K562 (cell line): ENCODE measurements around the gene NANS. TPM values are rescaled to one million over a fixed set of nuclear protein-coding genes. Genes with fewer than 3 reads are reported as not detected.

Experiments used
- ATAC-seq: fragments of 200-7000 bp; cut with Tn5 transposase; 3 replicates; pipeline ENCODE4 v1.9.1; 2020; ENCODE audit warnings: moderate library complexity
- BruUV-seq: library from RNA; stranded (reverse); fragments of 400-500 nt; replicated peaks from 2 replicates; lab custom pipeline; 2021; lab: Mats Ljungman, UMichigan
- CTCF ChIA-PET: fragments of 300-600 bp; formaldehyde crosslinking; extraction: SDS; loops from one replicate; lab custom pipeline; 2021; ENCODE audit warnings: low intra/inter-chr PET ratio; lab: Yijun Ruan, JAX
- POLR2A ChIA-PET: fragments of 300-600, 350-650 bp; sonication (Branson Sonifier 250); formaldehyde crosslinking; extraction: SDS; loops from one replicate; lab custom pipeline; 2021; ENCODE audit warnings: antibody characterized with exemption, inconsistent platforms; lab: Yijun Ruan, JAX
- DNase-seq, 4 experiments: peaks; one replicate each; pipeline versions ENCODE4 v3.0.0 to v3.0.0-alpha.2; 2011 to 2018; ENCODE audit warnings: low spot score in 3 of 4, mixed read lengths in 3 of 4; ENCODE audit errors: extremely low read depth in 1 of 4
- FAIRE-seq: peaks from 2 replicates; lab custom pipeline; 2011; peaks lifted over from hg19 to GRCh38; lab: Jason Lieb, UNC
- H2AFZ ChIP-seq: 2 replicates; pipeline ENCODE4 v1.6.0; 2011; ENCODE audit warnings: low read depth, low read length, control low read depth, inconsistent platforms
- H3K27ac ChIP-seq: fragments of 200-600 bp; 3 replicates; pipeline ENCODE4 v1.8.0; 2011; ENCODE audit warnings: low read depth, mild to moderate bottlenecking, control low read depth, inconsistent platforms, low read length, moderate library complexity, mixed read lengths; ENCODE audit errors: extremely low read depth
- H3K27me3 ChIP-seq, 2 experiments: fragments of 300-600 bp in 1 of 2; 2 replicates in 1 of 2; 3 replicates in 1 of 2; pipeline versions ENCODE4 v1.6.0 to v1.8.0; 2011; ENCODE audit warnings: inconsistent platforms in 2 of 2, low read length in 2 of 2, mild to moderate bottlenecking in 1 of 2, mixed read lengths in 1 of 2, moderate library complexity in 1 of 2; ENCODE audit not compliant: control insufficient read depth in 2 of 2, insufficient read depth in 2 of 2
- H3K36me3 ChIP-seq: fragments of 300-600 bp; 3 replicates; pipeline ENCODE4 v1.8.0; 2011; ENCODE audit warnings: mild to moderate bottlenecking, low read length, inconsistent platforms; ENCODE audit not compliant: control insufficient read depth, insufficient read depth
- H3K4me1 ChIP-seq, 2 experiments: fragments of 200-600 bp in 1 of 2; replicated peaks in 1 of 2; 2 replicates in 1 of 2; 3 replicates in 1 of 2; pipeline versions ENCODE4 v1.5.1 to v1.8.0; 2011; ENCODE audit warnings: inconsistent platforms in 2 of 2, low read length in 2 of 2, mild to moderate bottlenecking in 1 of 2, mixed read lengths in 1 of 2, moderate library complexity in 1 of 2; ENCODE audit not compliant: control insufficient read depth in 2 of 2, insufficient read depth in 2 of 2
- H3K4me2 ChIP-seq: 2 replicates; pipeline ENCODE4 v1.6.1; 2011; ENCODE audit warnings: low read length, control low read depth, inconsistent platforms, mixed read lengths; ENCODE audit not compliant: insufficient read depth
- H3K4me3 ChIP-seq: fragments of 200-600 bp; sonication (generic), shearing (Covaris generic); 2 replicates; pipeline ENCODE4 v1.5.1; 2016; ENCODE audit warnings: control low read depth, inconsistent platforms
- H3K79me2 ChIP-seq: fragments of 200-600 bp; 3 replicates; pipeline ENCODE4 v1.8.0; 2011; ENCODE audit warnings: low read length, inconsistent platforms; ENCODE audit not compliant: control insufficient read depth, insufficient read depth
- H3K9ac ChIP-seq, 2 experiments: 2 replicates each; pipeline versions ENCODE4 v1.6.0 to v1.6.1; 2011; ENCODE audit warnings: low read depth in 2 of 2, low read length in 2 of 2, control low read depth in 1 of 2, inconsistent platforms in 1 of 2, mild to moderate bottlenecking in 1 of 2, mixed read lengths in 1 of 2; ENCODE audit not compliant: insufficient read depth in 1 of 2
- H3K9me1 ChIP-seq: one replicate; pipeline ENCODE4 v1.6.0; 2011; ENCODE audit warnings: inconsistent platforms, mild to moderate bottlenecking, low read length, moderate library complexity; ENCODE audit not compliant: control insufficient read depth, insufficient read depth
- H3K9me3 ChIP-seq: replicated peaks from 2 replicates; pipeline ENCODE4 v1.5.1; 2011; ENCODE audit warnings: low read depth, low read length, inconsistent platforms; ENCODE audit not compliant: control insufficient read depth, insufficient read depth
- H4K20me1 ChIP-seq: replicated peaks from 2 replicates; pipeline ENCODE4 v1.6.1; 2011; ENCODE audit warnings: low read length, inconsistent platforms, mixed read lengths; ENCODE audit not compliant: control insufficient read depth, insufficient read depth
- CHCHD3 ChIP-seq: fragments of 250-450 bp; sonication (Bioruptor Pico); IDR thresholded peaks from 2 replicates; pipeline ENCODE4 v2.1.2; 2022; ENCODE audit warnings: mild to moderate bottlenecking
- FOXA3 ChIP-seq, 2 experiments: fragments of 450-650 bp in 1 of 2; sonication (generic) in 1 of 2; formaldehyde crosslinking; IDR thresholded peaks in 1 of 2; conservative IDR thresholded peaks in 1 of 2; 2 replicates each; pipeline versions ENCODE4 v1.4.0 to v1.8.0; 2020 to 2022; ENCODE audit warnings: mild to moderate bottlenecking in 2 of 2, missing genetic modification reagents in 1 of 2
- HSF4 ChIP-seq: fragments of 250-450 bp; sonication (Bioruptor Pico); IDR thresholded peaks from 2 replicates; pipeline ENCODE4 v2.1.2; 2022; ENCODE audit warnings: mild to moderate bottlenecking, moderate library complexity, borderline replicate concordance
- JUND ChIP-seq, 2 experiments: IDR thresholded peaks; 2 replicates in 1 of 2; 3 replicates in 1 of 2; pipeline ENCODE4 v1.6.1; 2011; ENCODE audit warnings: borderline replicate concordance in 2 of 2, low read depth in 2 of 2, low read length in 2 of 2, improper control_type of control experiment in 1 of 2, missing biosample characterization in 1 of 2, missing genetic modification characterization in 1 of 2, missing genetic modification reagents in 1 of 2
- SPI1 ChIP-seq: IDR thresholded peaks from 2 replicates; pipeline ENCODE4 v1.6.1; 2011; ENCODE audit warnings: low read depth, low read length, control low read depth, borderline replicate concordance
- VEZF1 ChIP-seq: fragments of 200-800 bp; sonication (Bioruptor generic); IDR thresholded peaks from 2 replicates; pipeline ENCODE4 v1.6.1; 2017; ENCODE audit warnings: missing genetic modification characterization, missing compliant biosample characterization
- WGBS: fragments of 100-300 bp; shearing (Covaris generic); methylation state at CpG from one replicate; pipeline ENCODE4 v1.1.6; 2016; ENCODE audit warnings: low coverage, mixed read lengths; ENCODE audit not compliant: insufficient coverage; ENCODE audit errors: missing lambda C conversion rate; 5-methylcytosine and 5-hydroxymethylcytosine counted together
- in situ Hi-C: fragments of 300-500 bp; cut with MboI; formaldehyde crosslinking; loops from 4 replicates; pipeline ENCODE4 v1.15.0; 2018; ENCODE audit warnings: inconsistent platforms, mixed read lengths
- intact Hi-C: fragments of 100-400 bp; cut with micrococcal nuclease; formaldehyde crosslinking; loops from 2 replicates; pipeline ENCODE4 v1.14.2; 2022
- polyA plus RNA-seq, 8 experiments: library from polyadenylated mRNA; depleted of rRNA in 4 of 8; stranded (reverse) in 5 of 8; unstranded in 3 of 8; fragments of >200 nt; fragmentation: Nextera tagmentation in 2 of 8; fragmentation: Illumina TruSeq in 1 of 8; extraction: Ambion mirVana in 2 of 8; extraction: Trizol in 1 of 8; gene quantifications; 2 replicates each; pipeline versions ENCODE4 v1.2.1 to v1.2.3, GENCODE V29; 2011 to 2014; ENCODE audit warnings: inconsistent platforms in 1 of 8, missing spikeins in 1 of 8
- total RNA-seq, 7 experiments: library from RNA; depleted of rRNA in 6 of 7; stranded (reverse); fragments of >200 nt in 6 of 7; fragmentation: Illumina TruSeq in 2 of 7; extraction: Trizol in 2 of 7; gene quantifications; 2 replicates each; pipeline versions ENCODE4 v1.2.1 to v1.2.3, GENCODE V29; 2011 to 2021; ENCODE audit warnings: low replicate concordance in 1 of 7
- TF ChIP-seq, protein P1 (sequence below): fragments of 250-450 bp; sonication (Bioruptor Pico); IDR thresholded peaks from 2 replicates; pipeline ENCODE4 v1.4.0; 2020; ENCODE audit warnings: mild to moderate bottlenecking, moderate library complexity

Gene NANS
- total and polyA plus RNA-seq, 9 of the 15 experiments (the other 6 are each of a cell fraction or from before 2014, with no cell fraction given): 37.1 to 181 (median 137) TPM

GRCh38 chr9:98083566-98084183, 27.1 kb downstream of the NANS start:
- peak in 2 of 4 experiments; percentile 30 to 50 for DNase-seq
- H3K36me3 ChIP-seq: peaks cover 88% of the 10 kb centered on the region
- H3K9me1 ChIP-seq: no peaks in the 10 kb centered on the region
- no peak overlapping the region for H3K9ac ChIP-seq
- WGBS: 46% methylated on average over 7 of the region's 7 CpGs
- H4K20me1 ChIP-seq: no peaks in the 10 kb centered on the region
- peak; percentile 37 for FAIRE-seq
- no peak overlapping the region for H3K27ac ChIP-seq
- TSS peak; percentile 15 for BruUV-seq
- intact Hi-C loops: no loop called here
- H3K27me3 ChIP-seq: no peaks in the 10 kb centered on the region
- peak; percentile 66 for ATAC-seq
- ChIA-PET POLR2A (interaction anchor here (0.6 to 2.5 kb wide), 6 partner anchors 8 to 172 kb away, joined by 3 to 7 read pairs (median 4); partner anchors contain the start of gene TBC1D2), CTCF (interaction anchor here (0.5 kb wide), 1 partner anchor 54 kb away, joined by 3 read pairs; no protein-coding TSS in a partner anchor)
- peaks cover 7 to 9% of the 10 kb centered on the region in 2 experiments; a peak in 4 of 5 replicates for H3K4me1 ChIP-seq
- no peaks in the 10 kb centered on the region for H3K9me3 ChIP-seq
- H3K4me2 ChIP-seq: peak overlapping the region; percentile 12; the same call in 1 of the 2 replicates
- no peaks in the 10 kb centered on the region for H3K79me2 ChIP-seq
- H2AFZ ChIP-seq: no peak overlapping the region
- no peak overlapping the region for H3K4me3 ChIP-seq
- in situ Hi-C loops: no loop called here
- TF ChIP-seq, protein P1, sequence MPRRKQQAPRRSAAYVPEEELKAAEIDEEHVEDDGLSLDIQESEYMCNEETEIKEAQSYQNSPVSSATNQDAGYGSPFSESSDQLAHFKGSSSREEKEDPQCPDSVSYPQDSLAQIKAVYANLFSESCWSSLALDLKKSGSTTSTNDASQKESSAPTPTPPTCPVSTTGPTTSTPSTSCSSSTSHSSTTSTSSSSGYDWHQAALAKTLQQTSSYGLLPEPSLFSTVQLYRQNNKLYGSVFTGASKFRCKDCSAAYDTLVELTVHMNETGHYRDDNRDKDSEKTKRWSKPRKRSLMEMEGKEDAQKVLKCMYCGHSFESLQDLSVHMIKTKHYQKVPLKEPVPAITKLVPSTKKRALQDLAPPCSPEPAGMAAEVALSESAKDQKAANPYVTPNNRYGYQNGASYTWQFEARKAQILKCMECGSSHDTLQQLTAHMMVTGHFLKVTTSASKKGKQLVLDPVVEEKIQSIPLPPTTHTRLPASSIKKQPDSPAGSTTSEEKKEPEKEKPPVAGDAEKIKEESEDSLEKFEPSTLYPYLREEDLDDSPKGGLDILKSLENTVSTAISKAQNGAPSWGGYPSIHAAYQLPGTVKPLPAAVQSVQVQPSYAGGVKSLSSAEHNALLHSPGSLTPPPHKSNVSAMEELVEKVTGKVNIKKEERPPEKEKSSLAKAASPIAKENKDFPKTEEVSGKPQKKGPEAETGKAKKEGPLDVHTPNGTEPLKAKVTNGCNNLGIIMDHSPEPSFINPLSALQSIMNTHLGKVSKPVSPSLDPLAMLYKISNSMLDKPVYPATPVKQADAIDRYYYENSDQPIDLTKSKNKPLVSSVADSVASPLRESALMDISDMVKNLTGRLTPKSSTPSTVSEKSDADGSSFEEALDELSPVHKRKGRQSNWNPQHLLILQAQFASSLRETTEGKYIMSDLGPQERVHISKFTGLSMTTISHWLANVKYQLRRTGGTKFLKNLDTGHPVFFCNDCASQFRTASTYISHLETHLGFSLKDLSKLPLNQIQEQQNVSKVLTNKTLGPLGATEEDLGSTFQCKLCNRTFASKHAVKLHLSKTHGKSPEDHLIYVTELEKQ (CRISPR knock-in tag): no peak
- TF ChIP-seq JUND (IDR thresholded peaks at IDR 0.05; ENCODE audit: borderline replicate concordance, low read depth, low read length) (no peak), JUND (tag; IDR thresholded peaks at IDR 0.05; ENCODE audit: borderline replicate concordance, low read depth, low read length) (no peak), CHCHD3 (CRISPR knock-in tag) (no peak), HSF4 (CRISPR knock-in tag) (no peak), SPI1 (no peak), VEZF1 (CRISPR knock-in tag) (no peak), FOXA3 (CRISPR knock-in tag; conservative IDR thresholded peaks at IDR 0.05 in 1 of 2, IDR thresholded peaks at IDR 0.05 in 1 of 2) (no peak)
